Erythroblast (primary cell): ENCODE results near the gene RIPK1.

Experiments used
- GATA1 ChIP-seq: IDR thresholded peaks from 2 replicates; pipeline ENCODE4 v1.6.1; 2011; ENCODE audit warnings: low read depth, mild to moderate bottlenecking, control low read depth, low read length, moderate library complexity
- POLR2A ChIP-seq: IDR thresholded peaks from 2 replicates; pipeline ENCODE4 v1.6.1; 2011; ENCODE audit warnings: mild to moderate bottlenecking, low read length

GRCh38 chr6:3057063-3057770, 11.1 kb upstream of the RIPK1 start:
- TF ChIP-seq POLR2A (no peak), GATA1 (no peak)
